ENCODE measurements around the gene LPAR5.

LPAR5 gene

GRCh38 chr12:6608592-6609281 is 27.0 kb downstream of the LPAR5 start:
- TF ChIP-seq CTCF (IDR thresholded peaks at IDR 0.05; ENCODE audit: control insufficient read depth, extremely low read depth, insufficient read depth), result no peak
- no peak overlapping the region for H3K4me3 ChIP-seq (ENCODE audit: low read depth, low read length)
- no peak for DNase-seq (ENCODE audit: low read depth)

- TF ChIP-seq CTCF (IDR thresholded peaks at IDR 0.05; ENCODE audit: control insufficient read depth, extremely low read depth, insufficient read depth), result no peak
- DNase-seq (ENCODE audit: low read depth), result peak; percentile 50
- H3K4me3 ChIP-seq (ENCODE audit: low read depth, low read length), result peak overlapping the region; percentile 19; the same call in 1 of the 2 replicates
Observed at GRCh38 chr12:6607751-6608591, 27.8 kb downstream of the LPAR5 start.

DNA sequence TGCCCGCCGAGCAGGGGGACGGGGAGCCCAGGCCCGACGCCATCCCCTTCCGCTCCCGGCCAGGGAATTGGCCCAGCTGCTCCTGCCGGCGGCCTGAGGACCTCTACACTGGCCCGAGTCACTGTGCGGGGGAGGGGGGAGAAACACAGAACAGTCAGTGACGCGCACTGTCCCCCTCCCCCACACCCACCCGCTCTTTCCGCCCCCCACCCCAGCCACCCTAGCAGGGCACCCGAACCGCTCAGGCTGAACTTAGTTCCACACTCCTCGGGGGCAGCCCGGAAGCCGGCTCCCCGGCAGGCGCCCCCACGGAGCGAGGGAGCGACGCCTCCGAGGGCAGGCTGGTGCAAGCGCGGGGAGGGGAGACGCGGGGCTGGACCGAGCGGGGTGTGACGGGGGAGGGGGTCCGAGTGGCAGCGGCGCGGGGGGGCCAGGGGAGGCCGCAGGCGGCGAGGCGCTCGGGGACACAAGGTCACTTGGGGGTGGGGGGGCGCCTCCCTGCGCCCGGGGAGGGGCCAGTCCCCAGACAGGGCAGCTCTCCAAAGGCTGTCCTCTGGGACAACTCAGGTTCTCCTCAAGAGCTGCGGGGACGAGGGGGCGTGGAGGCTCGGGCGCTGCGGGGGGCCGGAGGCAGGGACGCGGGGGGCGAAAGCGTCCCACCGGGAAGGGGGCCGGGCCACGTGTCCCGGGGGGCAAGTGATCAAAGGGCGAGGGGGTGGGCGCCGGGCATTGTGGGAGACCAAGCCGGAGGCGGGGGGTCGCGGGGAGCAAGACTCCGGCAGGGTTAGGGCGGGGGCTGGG is 29.2 kb downstream of the LPAR5 start:
- peak overlapping the region; percentile 87 for H3K4me3 ChIP-seq (ENCODE audit: low read depth, low read length)
- DNase-seq (ENCODE audit: low read depth), result no peak
- no peak for TF ChIP-seq CTCF (IDR thresholded peaks at IDR 0.05; ENCODE audit: control insufficient read depth, extremely low read depth, insufficient read depth)

GRCh38 chr12:6605421-6606330 is 30.1 kb downstream of the LPAR5 start:
- no peak for TF ChIP-seq CTCF (IDR thresholded peaks at IDR 0.05; ENCODE audit: control insufficient read depth, extremely low read depth, insufficient read depth)
- H3K4me3 ChIP-seq (ENCODE audit: low read depth, low read length), result peak overlapping the region; percentile 87
- no peak for DNase-seq (ENCODE audit: low read depth)

DNA sequence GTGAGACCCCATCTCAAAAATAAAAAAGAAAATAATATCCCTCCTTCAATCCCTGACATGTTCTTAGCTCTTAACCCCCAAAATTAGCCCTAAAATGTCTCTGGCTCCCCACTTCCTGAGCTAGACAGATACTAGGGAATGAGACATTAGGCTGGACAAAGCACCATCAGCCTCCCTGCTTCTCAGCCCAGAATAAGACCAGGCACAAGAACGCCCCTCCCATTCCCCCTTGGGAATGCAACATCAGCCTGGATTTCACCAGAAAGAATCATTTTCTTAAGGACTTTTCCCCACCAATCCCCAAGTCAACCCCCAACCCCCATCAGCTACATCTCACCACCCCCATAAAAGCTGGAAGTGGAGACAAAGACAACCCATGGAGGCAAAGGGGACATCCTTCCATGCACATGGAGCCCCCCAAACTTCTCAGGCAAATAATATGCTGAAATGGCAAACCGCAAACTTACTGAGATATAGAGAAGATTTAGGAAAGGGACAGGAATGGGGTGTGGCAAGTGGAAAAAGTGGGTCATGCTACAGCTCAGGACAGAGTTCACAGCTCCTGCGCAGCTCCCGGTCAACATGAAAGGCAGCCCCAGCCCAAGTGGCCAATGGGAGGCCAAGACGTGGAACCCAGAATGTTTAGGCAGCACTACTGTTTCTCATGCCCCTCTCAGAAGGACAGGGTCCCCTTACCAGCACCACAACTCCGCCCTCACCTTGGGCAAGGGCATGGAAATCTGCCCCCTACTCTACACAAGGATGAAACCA is 31.3 kb downstream of the LPAR5 start:
- no peak for DNase-seq (ENCODE audit: low read depth)
- TF ChIP-seq CTCF (IDR thresholded peaks at IDR 0.05; ENCODE audit: control insufficient read depth, extremely low read depth, insufficient read depth), result no peak
- no peak overlapping the region for H3K4me3 ChIP-seq (ENCODE audit: low read depth, low read length)

Measured in LNCaP clone FGC (cell line).